Activated T-cell treated with anti-CD3 and anti-CD28 coated beads for 4 hours (primary cell): Measurements from ENCODE around the gene ZNF496.
"Not testable (repeated sequence)": the region's sequence is repeated elsewhere in the genome, so short reads cannot be mapped to it uniquely, and the experiment has no call there.

Experiments used
- DNase-seq: peaks from one replicate; pipeline ENCODE4 v3.0.0-alpha.2; 2020

The ZNF496 gene

GRCh38 chr1:247291833-247292561 is 39.7 kb downstream of the ZNF496 start:
- no peak for DNase-seq

- no peak for DNase-seq
Measured at GRCh38 chr1:247291161-247291560, 40.5 kb downstream of the ZNF496 start.

- no peak for DNase-seq
Measured at GRCh38 chr1:247290576-247290975, 41.1 kb downstream of the ZNF496 start.

DNA sequence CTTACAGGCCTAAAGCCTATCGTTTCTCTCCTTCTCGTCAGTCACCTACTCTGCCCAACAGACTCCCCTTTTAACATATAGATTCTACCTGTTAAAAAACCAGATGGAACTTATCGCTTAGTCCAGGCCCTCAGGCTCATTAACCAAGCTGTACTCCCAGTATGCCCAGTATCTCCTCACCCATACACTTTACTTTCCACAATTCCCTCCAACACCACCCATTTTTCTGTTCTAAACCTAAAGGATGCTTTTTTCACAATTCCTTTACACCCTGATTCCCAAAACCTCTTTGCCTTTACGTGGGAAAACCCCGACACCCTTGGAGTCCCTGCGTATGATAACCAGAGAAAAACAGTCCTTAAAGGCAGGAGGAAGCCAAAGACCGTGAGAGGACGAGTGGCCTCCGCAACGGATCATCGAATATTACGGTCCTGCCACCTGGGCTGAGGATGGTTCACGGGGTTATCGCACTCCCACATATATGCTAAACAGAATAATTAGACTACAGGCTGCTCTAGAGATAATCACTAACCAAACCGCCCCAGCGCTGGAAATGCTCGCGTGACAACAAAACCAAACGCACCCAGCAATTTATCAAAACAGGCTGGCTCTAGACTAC is 42.3 kb downstream of the ZNF496 start:
- DNase-seq, result not testable (repeated sequence)

- no peak for DNase-seq
Measured at GRCh38 chr1:247288341-247288740, 43.3 kb downstream of the ZNF496 start.

DNA sequence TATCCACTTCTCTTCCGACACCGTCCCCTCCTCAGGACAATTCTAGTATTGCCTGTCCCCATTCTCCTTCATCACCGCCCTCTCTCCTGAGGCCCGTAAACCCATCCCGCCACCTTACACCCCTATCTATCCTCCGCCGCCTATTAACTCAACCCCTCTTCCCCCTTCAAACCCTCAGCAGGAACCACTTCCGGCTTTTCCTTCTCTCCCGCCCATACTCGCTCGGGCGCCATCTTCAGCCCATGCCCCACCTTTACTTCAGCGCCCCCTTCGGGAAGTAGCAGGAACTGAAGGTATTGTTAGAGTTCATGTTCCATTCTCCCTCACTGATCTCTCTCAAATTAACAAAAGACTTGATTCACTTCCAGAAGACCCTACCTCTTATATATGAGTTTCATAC is 44.2 kb downstream of the ZNF496 start:
- DNase-seq, result no peak

- no peak for DNase-seq
Measured at GRCh38 chr1:247286134-247286670, 45.5 kb downstream of the ZNF496 start.

DNA sequence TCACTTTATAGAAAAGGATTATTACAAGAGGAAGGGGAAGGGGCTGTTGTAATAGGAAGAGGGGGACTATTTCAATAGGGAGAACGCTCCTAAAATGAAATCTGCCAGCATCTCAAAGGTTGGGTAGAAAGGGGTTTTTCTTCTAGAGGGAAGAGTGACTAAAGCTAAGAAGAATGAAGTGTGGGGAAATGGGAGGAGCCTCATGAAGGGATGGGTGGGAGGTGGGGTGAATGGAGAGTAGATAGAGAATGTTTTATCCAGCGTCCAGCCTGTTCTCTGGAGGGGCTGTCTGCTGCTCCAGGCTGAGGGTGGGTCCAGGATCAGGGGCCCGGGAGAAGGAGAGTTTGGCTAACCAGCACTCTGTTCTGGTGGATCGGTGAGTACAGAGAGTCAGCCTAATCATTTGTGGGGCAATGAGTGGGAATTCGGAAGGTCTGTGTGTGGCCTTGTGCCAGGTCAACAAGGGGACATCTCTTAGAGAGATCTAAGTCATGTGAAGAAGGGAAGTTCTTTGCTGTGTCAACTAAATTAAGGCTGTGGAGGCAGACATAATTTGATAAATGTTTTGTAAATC is 50.6 kb downstream of the ZNF496 start:
- no peak for DNase-seq

DNA sequence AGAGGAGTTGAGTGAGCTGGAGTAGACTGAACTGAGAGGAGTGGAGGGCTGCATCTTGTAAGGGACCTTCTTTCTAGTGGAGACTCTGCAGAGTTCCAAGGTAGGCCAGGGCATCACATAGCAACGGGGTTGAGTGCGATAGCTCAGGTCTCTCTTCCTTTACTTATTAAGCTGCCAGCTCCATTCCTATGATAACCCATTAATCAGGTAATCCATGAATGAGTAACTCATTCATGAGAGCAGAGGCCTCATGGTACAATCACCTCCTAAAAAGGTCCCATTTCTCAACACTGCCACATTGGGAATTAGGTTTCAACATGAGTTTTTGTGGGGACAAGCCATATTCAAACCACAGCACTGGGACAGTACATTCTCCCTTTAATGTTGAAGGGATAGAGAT is 54.5 kb downstream of the ZNF496 start:
- DNase-seq, result no peak

GRCh38 chr1:247274605-247275256 is 56.9 kb downstream of the ZNF496 start:
- no peak for DNase-seq

DNA sequence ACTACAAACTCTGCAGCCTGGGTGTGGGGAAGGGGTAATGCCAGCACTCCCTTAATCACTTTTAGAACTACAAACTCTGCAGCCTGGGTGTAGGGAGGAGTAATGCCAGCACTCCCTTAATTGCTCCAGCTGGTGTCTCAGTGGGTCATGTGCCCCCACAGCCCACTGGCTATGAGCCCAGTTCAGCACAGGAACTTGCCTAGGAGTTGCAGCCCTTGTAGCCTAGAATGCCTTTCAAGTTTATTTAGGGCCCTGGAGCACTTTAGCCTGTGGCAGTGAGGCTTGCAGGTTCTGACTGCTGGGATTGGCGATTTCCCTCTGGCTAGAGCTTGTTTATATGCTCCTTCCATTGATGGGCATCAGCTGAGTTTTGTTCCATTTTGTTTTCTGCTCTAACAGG is 58.7 kb downstream of the ZNF496 start:
- DNase-seq, result no peak

DNA sequence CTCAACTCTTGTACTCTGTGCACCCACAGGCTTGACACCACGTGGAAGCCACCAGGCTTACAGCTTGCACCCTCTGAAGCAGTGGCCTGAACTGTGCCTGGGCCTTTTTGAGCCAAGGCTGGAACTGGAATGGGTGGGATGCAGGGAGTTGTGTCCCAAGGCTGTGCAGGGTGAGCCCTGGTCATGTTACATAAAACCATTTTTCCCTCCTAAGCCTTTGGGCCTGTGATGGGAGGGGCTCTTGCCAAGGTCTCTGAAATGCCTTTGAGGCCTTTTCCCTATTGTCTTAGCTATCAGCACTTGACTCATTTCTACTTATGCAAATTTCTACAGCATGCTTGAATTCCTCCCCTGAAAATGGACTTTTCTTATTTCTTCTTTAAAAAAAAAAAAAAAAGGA is 61.7 kb downstream of the ZNF496 start:
- DNase-seq, result no peak

GRCh38 chr1:247269133-247269532 is 62.5 kb downstream of the ZNF496 start:
- DNase-seq, result no peak

DNA sequence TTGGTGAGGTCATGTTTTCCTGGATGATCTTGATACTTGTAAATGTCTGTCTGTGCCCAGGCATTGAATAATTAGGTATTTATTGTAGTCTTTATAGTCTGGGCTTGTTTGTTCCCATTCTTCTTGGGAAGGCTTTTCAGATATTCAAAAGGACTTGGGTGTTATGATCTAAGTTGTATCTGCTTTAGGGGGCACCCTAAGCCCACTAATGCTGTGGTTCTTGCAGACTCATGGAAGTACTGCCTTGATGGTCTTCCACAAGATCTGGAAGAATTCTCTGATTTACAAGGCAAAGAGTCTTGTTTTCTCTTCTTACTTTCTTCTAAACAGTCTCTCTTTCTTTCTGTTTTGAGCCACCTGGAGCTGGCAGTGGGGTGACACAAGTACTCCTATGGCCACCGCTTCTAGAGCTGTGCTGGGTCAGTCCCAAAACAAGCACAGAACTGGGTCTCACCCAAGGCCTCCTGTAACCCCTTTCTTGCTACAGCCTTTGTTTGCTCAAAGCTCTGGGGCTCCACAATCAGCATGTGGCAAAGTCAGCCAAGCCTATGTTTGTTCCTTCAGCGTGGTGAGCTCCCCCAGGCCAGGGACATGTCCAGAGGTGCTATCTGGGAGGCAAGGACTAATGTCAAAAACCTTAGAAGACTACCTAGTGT is 63.1 kb downstream of the ZNF496 start:
- no peak for DNase-seq

- no peak for DNase-seq
Measured at GRCh38 chr1:247266053-247266452, 65.6 kb downstream of the ZNF496 start.

- not testable (repeated sequence) for DNase-seq
Measured at GRCh38 chr1:247255772-247256171, 75.9 kb downstream of the ZNF496 start, which contains the start of gene VN1R5. VN1R5 (plus strand) TSS chr1:247256072.

DNA sequence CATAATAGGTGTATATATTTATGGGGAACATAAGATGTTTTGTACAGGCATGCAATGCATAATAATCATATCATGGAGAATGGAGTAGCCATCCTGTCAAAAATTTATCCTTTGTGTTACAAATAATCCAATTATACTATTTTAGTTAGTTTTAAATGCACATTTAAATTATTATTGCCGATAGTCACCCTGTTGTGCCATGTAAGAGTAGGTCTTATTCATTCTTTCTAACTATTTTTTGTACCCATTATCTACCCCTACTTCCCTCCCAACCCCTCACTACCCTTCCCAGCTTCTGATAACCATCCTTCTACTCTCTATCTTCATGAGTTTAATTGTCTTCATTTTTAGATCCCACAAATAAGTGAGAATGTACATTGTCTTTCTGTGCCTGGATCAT is 84.1 kb downstream of the ZNF496 start:
- no peak for DNase-seq
